ENCODE measurements around the gene YOD1. TPM values are rescaled to one million over a fixed set of nuclear protein-coding genes. Genes with fewer than 3 reads are reported as not detected.

Gene YOD1
- total and polyA plus RNA-seq, 2 of the 13 experiments (the other 11 are each of a cell fraction or from before 2014, with no cell fraction given), result 3.4 to 9.1 TPM

DNA sequence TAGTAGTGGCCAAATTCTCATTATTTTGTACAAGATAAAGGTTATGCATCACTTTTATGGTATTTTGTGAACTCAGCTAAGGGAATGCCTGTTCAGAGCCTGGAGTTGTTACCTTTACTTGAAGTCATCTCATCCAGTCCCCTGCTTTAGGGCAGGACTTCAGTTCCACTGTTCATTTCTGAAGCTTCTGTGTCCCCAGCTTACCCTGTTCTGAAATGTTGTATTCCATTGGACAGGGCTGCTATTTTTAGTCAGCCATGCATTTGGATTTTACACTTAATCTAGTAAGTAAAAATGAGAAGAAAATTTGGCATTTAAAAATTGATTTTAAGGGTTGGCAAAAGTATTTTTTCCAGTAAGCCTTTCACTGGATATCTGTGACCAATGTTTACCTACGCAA lies 26.0 kb upstream of the YOD1 start (continued):
- no peak for TF ChIP-seq ZNF33B (CRISPR knock-in tag; IDR thresholded peaks at IDR 0.05)
- TF ChIP-seq ZNF235 (CRISPR knock-in tag; IDR thresholded peaks at IDR 0.05; ENCODE audit: borderline replicate concordance), result no peak
- TF ChIP-seq, protein P1, sequence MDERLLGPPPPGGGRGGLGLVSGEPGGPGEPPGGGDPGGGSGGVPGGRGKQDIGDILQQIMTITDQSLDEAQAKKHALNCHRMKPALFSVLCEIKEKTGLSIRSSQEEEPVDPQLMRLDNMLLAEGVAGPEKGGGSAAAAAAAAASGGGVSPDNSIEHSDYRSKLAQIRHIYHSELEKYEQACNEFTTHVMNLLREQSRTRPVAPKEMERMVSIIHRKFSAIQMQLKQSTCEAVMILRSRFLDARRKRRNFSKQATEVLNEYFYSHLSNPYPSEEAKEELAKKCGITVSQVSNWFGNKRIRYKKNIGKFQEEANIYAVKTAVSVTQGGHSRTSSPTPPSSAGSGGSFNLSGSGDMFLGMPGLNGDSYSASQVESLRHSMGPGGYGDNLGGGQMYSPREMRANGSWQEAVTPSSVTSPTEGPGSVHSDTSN (CRISPR knock-in tag; IDR thresholded peaks at IDR 0.05), result no peak
- TF ChIP-seq, protein P2, sequence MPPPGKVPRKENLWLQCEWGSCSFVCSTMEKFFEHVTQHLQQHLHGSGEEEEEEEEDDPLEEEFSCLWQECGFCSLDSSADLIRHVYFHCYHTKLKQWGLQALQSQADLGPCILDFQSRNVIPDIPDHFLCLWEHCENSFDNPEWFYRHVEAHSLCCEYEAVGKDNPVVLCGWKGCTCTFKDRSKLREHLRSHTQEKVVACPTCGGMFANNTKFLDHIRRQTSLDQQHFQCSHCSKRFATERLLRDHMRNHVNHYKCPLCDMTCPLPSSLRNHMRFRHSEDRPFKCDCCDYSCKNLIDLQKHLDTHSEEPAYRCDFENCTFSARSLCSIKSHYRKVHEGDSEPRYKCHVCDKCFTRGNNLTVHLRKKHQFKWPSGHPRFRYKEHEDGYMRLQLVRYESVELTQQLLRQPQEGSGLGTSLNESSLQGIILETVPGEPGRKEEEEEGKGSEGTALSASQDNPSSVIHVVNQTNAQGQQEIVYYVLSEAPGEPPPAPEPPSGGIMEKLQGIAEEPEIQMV (CRISPR knock-in tag; IDR thresholded peaks at IDR 0.05; ENCODE audit: low read depth), result no peak
- no peak for TF ChIP-seq SIN3B (IDR thresholded peaks at IDR 0.05; ENCODE audit: low read length)

DNA sequence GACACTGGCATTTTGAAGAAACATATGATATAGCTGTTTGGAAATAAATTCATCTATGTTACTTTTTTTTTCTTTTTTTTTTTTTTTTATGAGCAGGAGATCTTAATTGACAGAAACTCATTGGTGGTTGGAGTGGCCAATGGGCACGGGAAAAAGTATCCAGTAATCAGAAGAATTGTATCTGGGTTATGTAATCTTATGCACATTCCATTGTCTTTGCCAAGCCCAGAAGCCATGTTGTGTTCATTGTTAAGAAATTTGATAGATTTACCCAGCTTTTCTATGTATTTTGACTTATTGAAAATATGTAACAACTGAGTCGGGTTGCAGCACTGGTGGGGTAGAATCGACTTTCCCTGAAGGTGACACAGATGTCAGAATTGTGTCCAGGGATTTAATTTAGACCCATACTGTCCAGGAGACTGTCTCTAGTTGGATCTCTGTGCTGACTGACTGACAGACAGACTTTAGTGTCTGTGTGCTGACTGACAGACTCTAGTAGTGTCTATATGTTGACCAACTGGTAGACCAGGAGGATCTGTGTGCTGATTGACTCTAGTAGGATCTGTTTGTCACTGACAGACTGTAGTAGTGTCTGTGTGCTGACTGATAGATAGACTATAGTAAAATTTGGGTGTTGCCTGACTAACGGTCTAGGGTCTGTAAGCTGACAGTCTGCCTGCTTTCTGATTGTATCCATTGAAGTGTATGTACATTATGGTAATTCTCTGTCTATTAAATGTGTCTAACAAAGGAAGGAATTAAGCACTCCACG lies 25.4 kb upstream of the YOD1 start:
- DNase-seq (ENCODE audit: low spot score) (no peak), FAIRE-seq (no peak), ATAC-seq (no peak)
- Histone ChIP-seq H3K36me3 (replicated peaks in 1 of 2; ENCODE audit: control insufficient read depth in 1 of 2, insufficient read depth in 2 of 2, low read length in 2 of 2) (0 out of 5 replicates have a peak, but pooled peaks cover under 1 to 4% of the 10 kb centered on the region in 2 experiments), H3K27me3 (ENCODE audit: control insufficient read depth in 1 of 2, insufficient read depth in 2 of 2, low read length in 2 of 2) (no peaks in the 10 kb centered on the region), H3K79me2 (ENCODE audit: insufficient read depth, low read length) (no peaks in the 10 kb centered on the region), H3K27ac (ENCODE audit: extremely low read length, insufficient read depth, low read length) (no peak overlapping the region), H3K4me3 (replicated peaks in 1 of 3; ENCODE audit: insufficient read depth in 1 of 3, low read depth in 2 of 3, low read length in 3 of 3) (no peak overlapping the region), H2AFZ (ENCODE audit: low read length) (no peak overlapping the region), H3K9me3 (ENCODE audit: low read length) (no peaks in the 10 kb centered on the region), H3K4me2 (ENCODE audit: low read depth, low read length) (no peak overlapping the region), H4K20me1 (ENCODE audit: insufficient read depth, low read length) (no peaks in the 10 kb centered on the region), H3K4me1 (ENCODE audit: insufficient read depth, low read length) (0 out of 2 replicates have a peak, but pooled peaks cover 3% of the 10 kb centered on the region), H3K9ac (ENCODE audit: insufficient read depth, low read depth, low read length) (no peak overlapping the region)
- in situ Hi-C loops (cut with HindIII; ENCODE audit: extremely low pct_ligation_motif_present, low pct_unique_long_range_greater_than_20kb), result loop anchor here (10.0 kb wide), 1 partner anchor 142 kb away; no protein-coding TSS in a partner anchor
- intact Hi-C loops (cut with micrococcal nuclease; ENCODE audit: unreplicated experiment), result loop anchor here (10.0 kb wide), 1 partner anchor 342 kb away; no protein-coding TSS in a partner anchor
- no TSS peak for BruUV-seq (replicated peaks)
- CTCF ChIA-PET (ENCODE audit: low intra/inter-chr PET ratio, low total read pairs), result interaction anchor here (2.5 kb wide), 1 partner anchor 27 kb away, joined by 14 read pairs; the partner anchor contains the start of gene YOD1
- 76% methylated on average over 5 of the region's 5 CpGs for WGBS (ENCODE audit: low lambda C conversion rate)
- POLR2A ChIA-PET, result interaction anchor here (0.9 to 1.3 kb wide), 2 partner anchors 16 to 24 kb away, joined by 3 read pairs; partner anchors contain the start of gene PFKFB2
- TF ChIP-seq POLR2G (IDR thresholded peaks at IDR 0.05; ENCODE audit: low read depth, low read length), result no peak
- no peak for TF ChIP-seq ZBTB42 (CRISPR knock-in tag; IDR thresholded peaks at IDR 0.05)
- TF ChIP-seq, protein P3, sequence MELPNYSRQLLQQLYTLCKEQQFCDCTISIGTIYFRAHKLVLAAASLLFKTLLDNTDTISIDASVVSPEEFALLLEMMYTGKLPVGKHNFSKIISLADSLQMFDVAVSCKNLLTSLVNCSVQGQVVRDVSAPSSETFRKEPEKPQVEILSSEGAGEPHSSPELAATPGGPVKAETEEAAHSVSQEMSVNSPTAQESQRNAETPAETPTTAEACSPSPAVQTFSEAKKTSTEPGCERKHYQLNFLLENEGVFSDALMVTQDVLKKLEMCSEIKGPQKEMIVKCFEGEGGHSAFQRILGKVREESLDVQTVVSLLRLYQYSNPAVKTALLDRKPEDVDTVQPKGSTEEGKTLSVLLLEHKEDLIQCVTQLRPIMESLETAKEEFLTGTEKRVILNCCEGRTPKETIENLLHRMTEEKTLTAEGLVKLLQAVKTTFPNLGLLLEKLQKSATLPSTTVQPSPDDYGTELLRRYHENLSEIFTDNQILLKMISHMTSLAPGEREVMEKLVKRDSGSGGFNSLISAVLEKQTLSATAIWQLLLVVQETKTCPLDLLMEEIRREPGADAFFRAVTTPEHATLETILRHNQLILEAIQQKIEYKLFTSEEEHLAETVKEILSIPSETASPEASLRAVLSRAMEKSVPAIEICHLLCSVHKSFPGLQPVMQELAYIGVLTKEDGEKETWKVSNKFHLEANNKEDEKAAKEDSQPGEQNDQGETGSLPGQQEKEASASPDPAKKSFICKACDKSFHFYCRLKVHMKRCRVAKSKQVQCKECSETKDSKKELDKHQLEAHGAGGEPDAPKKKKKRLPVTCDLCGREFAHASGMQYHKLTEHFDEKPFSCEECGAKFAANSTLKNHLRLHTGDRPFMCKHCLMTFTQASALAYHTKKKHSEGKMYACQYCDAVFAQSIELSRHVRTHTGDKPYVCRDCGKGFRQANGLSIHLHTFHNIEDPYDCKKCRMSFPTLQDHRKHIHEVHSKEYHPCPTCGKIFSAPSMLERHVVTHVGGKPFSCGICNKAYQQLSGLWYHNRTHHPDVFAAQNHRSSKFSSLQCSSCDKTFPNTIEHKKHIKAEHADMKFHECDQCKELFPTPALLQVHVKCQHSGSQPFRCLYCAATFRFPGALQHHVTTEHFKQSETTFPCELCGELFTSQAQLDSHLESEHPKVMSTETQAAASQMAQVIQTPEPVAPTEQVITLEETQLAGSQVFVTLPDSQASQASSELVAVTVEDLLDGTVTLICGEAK (IDR thresholded peaks at IDR 0.05), result no peak
- TF ChIP-seq, protein P3 (CRISPR knock-in tag; IDR thresholded peaks at IDR 0.05), result no peak
